H1 (cell line): ENCODE measurements around the gene KRTAP5-6.

Source experiments
- EZH2 ChIP-seq: fragments of 200-600 bp; sonication (generic); IDR thresholded peaks from 2 replicates; pipeline ENCODE4 v1.7.1; 2012; ENCODE audit warnings: low read depth, mild to moderate bottlenecking, moderate library complexity, low read length, inconsistent platforms; ENCODE audit not compliant: severe bottlenecking
- POLR2A ChIP-seq, 2 experiments: IDR thresholded peaks; 1 replicate in 1 of 2; 2 replicates in 1 of 2; pipeline ENCODE4 v1.6.1; 2011; ENCODE audit warnings: low read depth in 2 of 2, low read length in 2 of 2, mild to moderate bottlenecking in 2 of 2; ENCODE audit errors: control extremely low read depth in 1 of 2
- POLR2AphosphoS5 ChIP-seq: IDR thresholded peaks from 2 replicates; pipeline ENCODE4 v1.6.1; 2011; ENCODE audit warnings: low read depth, low read length
- RXRA ChIP-seq: IDR thresholded peaks from 2 replicates; pipeline ENCODE4 v1.6.1; 2011; ENCODE audit warnings: low read depth, mild to moderate bottlenecking, low read length, moderate library complexity; ENCODE audit not compliant: insufficient read depth

DNA sequence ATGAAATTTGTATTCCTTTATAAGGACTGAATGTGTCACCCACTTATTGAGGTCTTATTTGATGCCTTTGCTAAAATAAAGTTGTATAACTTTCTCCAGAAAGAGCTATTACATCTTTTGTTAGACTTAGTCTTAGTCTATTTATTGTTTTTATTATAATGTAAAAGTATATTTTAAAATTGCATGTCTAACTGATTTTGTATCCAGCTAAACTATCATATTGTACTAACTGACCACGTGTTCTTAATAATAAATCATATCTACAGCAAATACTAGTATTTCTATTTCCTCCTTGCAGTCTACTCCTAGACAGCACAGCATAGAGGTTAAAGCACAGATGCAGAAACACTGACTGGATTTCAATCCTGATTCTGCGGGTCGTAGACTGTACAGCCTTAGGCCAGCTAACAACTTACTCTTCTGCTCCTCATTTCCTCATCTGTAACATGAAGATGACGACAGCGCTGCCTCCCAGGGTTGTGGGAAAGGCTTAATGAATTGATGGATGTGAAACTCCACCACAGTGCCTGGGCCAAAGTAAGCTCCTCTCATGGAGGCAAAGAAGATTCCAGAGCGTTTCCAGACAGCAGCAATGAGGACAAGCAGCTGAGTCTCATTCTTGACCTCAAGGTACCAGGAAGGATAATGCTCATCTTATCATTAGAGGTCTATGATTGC is 40.2 kb downstream of the KRTAP5-6 start:
- TF ChIP-seq POLR2A (IDR thresholded peaks at IDR 0.05; ENCODE audit: control extremely low read depth in 1 of 2, low read depth in 2 of 2, low read length in 2 of 2) = no peak
- TF ChIP-seq POLR2AphosphoS5 = no peak
- TF ChIP-seq EZH2 = no peak
- TF ChIP-seq RXRA = no peak
